HG02642 (cell line): ENCODE results near the gene ADGRL2.
"Not testable (repeated sequence)": the region's sequence is repeated elsewhere in the genome, so short reads cannot be mapped to it uniquely, and the experiment has no call there.

ENCODE experiments used
- ATAC-seq: cut with Tn5 transposase; IDR thresholded peaks from one replicate; pipeline ENCODE4 v1.9.1; 2021; ENCODE audit warnings: mild to moderate bottlenecking; ENCODE audit not compliant: unreplicated experiment, poor library complexity

ADGRL2 gene

GRCh38 chr1:81844477-81844876 is 43.7 kb downstream of the ADGRL2 start:
- ATAC-seq, result no peak

GRCh38 chr1:81846630-81847029 is 45.9 kb downstream of the ADGRL2 start:
- ATAC-seq, result no peak

- ATAC-seq, result no peak
Measured at GRCh38 chr1:81847063-81847462, 46.3 kb downstream of the ADGRL2 start.

GRCh38 chr1:81848880-81849682 is 48.3 kb downstream of the ADGRL2 start:
- no peak for ATAC-seq

GRCh38 chr1:81850031-81850430 is 49.3 kb downstream of the ADGRL2 start:
- no peak for ATAC-seq

- ATAC-seq, result no peak
Measured at GRCh38 chr1:81850495-81850894, 49.8 kb downstream of the ADGRL2 start.

GRCh38 chr1:81851217-81851616 is 50.5 kb downstream of the ADGRL2 start:
- no peak for ATAC-seq

- ATAC-seq, result no peak
Measured at GRCh38 chr1:81852961-81853360, 52.2 kb downstream of the ADGRL2 start.

GRCh38 chr1:81867235-81867634 is 66.5 kb downstream of the ADGRL2 start:
- no peak for ATAC-seq

GRCh38 chr1:81869307-81869706 is 68.6 kb downstream of the ADGRL2 start:
- no peak for ATAC-seq

GRCh38 chr1:81871091-81871490 is 70.4 kb downstream of the ADGRL2 start:
- not testable (repeated sequence) for ATAC-seq

- no peak for ATAC-seq
Measured at GRCh38 chr1:81873946-81874345, 73.2 kb downstream of the ADGRL2 start.

- ATAC-seq, result no peak
Measured at GRCh38 chr1:81874461-81874860, 73.7 kb downstream of the ADGRL2 start.

GRCh38 chr1:81874940-81875339 is 74.2 kb downstream of the ADGRL2 start:
- ATAC-seq, result no peak

GRCh38 chr1:81876901-81877733 is 76.4 kb downstream of the ADGRL2 start:
- no peak for ATAC-seq

- ATAC-seq, result no peak
Measured at GRCh38 chr1:81877940-81878339, 77.2 kb downstream of the ADGRL2 start.

GRCh38 chr1:81878538-81878937 is 77.8 kb downstream of the ADGRL2 start:
- ATAC-seq, result no peak

- ATAC-seq, result no peak
Measured at GRCh38 chr1:81880781-81881180, 80.0 kb downstream of the ADGRL2 start.

- no peak for ATAC-seq
Measured at GRCh38 chr1:81885291-81885690, 84.6 kb downstream of the ADGRL2 start.

GRCh38 chr1:81886292-81886691 is 85.6 kb downstream of the ADGRL2 start:
- not testable (repeated sequence) for ATAC-seq

GRCh38 chr1:81887421-81888144 is 86.8 kb downstream of the ADGRL2 start:
- no peak for ATAC-seq
